GM18511 (cell line): ENCODE results near the gene KREMEN2.
"Not testable (repeated sequence)": the region's sequence is repeated elsewhere in the genome, so short reads cannot be mapped to it uniquely, and the experiment has no call there.

Source experiments
- ATAC-seq: cut with Tn5 transposase; IDR thresholded peaks from one replicate; pipeline ENCODE4 v1.9.1; 2021; ENCODE audit warnings: mild to moderate bottlenecking, moderate library complexity; ENCODE audit not compliant: unreplicated experiment

Gene KREMEN2, protein sequence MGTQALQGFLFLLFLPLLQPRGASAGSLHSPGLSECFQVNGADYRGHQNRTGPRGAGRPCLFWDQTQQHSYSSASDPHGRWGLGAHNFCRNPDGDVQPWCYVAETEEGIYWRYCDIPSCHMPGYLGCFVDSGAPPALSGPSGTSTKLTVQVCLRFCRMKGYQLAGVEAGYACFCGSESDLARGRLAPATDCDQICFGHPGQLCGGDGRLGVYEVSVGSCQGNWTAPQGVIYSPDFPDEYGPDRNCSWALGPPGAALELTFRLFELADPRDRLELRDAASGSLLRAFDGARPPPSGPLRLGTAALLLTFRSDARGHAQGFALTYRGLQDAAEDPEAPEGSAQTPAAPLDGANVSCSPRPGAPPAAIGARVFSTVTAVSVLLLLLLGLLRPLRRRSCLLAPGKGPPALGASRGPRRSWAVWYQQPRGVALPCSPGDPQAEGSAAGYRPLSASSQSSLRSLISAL

DNA sequence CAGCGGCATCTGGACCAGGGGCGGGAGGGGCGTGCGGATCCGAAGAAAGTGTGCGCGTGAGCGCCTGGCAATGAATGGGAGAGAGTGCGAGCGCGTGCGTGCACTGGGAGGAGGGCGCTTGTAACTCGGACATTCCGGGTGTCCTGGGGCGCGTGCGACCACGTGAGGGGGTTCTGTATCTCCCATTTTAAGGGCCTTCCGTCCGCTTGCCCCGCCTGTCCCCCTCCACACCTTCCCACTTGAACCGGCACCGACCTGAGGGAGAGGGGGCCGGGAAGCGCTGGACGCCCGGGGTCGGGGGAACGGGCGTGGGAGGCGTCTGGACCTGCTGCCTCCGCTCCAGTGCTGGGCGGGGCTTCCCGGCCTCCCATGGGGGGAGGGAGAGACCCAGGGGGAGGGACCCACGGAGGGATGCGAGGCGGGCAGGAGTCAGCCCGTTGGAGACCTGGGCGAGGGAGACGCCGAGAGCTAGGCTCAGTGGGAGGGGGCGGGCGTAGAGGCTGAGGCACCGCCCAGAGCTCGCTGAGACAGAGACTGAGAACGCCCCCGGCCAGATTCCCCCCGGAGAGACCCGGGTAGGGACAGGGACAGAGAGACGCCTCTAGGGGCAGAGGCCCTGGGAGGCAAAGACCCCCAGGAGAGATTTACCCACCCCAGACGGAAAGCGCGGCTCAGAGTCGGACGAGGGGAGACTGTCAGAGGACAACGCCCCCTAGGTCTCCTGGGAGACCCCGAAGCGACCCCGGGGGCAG lies at the start of gene KREMEN2:
Gene KREMEN2 (plus strand): TSS at position 553 of the 752 bp plus-strand sequence. CDS start 246 bp downstream, outside the sequence.
- no peak for ATAC-seq

DNA sequence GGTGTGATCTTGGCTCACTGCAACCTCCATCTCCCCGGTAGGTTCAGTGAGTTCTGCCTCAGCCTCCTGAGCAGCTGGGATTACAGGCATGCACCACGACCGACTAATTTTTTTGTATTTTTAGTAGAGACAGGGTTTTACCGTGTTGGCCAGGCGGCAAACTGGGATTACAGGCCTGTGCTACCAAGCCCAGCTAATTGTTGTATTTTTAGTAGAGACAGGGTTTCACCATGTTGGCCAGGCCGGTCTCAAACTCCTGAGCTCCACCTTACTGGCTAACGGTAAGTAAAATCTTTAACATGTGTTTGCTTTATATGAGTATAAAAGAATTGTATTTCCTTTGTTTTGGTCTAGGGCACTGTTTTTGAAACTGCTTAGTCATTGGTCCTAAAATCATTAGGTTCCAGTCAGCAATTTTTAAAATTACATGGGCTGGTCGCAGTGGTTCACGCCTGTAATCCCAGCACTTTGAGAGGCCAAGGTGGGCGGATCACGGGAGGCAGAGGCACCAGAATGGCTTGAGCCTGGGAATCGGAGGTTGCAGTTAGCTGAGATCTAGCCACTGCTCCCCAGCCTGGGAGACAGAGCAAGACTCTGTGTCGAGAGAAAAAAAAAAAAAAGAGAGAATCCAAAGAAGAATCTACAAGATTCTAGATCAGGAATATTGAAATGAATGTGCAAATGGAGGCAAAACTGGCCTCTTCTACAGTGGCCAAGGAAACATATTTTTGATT lies 48.7 kb upstream of the KREMEN2 start:
- ATAC-seq = no peak

DNA sequence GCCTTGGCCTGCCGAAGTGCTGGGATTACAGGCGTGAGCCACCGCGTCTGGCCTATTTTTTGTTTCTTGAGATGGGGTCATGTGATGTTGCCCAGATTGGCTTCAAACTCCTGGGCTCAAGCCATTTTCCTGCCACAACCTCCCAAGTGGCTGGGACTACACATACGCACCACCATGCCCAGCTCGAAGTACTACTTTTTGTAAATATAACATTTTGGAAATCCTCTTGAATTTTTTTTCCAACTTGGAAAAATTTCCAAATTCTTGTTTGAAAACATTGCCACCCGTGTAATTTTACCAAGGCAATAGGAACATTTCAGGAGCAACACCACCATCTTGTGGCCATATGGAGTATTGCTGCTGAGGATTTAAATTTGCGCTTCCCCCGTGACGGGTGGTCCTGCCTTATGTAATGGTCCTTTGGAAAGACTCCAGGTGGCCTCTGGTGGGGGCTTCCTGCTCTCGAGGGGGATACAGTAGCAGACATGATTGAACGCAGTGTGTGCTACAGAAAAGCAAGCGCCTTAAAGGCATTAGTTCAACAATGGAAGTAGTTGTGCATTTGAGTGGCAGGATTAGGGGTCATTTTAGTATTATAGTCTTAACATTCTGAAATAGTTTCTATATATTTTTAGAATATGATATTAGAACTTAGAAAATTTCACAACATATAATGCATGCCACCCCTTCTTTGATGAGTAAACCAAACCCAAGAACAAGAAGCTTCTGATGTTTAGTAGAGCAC lies 44.4 kb upstream of the KREMEN2 start:
- no peak for ATAC-seq

DNA sequence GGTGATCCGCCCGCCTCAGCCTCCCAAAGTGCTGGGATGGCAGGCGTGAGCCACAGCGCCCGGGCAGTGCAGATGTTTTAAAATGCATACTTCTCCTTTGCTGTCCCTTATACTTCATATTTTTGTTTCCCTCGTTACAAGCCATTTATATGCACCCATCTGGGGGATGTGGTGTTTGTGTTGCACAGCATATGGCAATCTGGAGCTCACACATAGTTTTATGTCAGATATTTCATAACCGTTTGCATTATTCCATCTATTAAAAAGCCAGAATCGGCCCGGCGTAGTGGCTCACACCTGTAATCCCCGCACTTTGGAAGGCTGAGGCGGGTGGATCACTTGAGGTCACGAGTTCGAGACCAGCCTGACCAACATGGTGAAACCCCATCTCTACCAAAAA lies 40.6 kb upstream of the KREMEN2 start:
- ATAC-seq = no peak

DNA sequence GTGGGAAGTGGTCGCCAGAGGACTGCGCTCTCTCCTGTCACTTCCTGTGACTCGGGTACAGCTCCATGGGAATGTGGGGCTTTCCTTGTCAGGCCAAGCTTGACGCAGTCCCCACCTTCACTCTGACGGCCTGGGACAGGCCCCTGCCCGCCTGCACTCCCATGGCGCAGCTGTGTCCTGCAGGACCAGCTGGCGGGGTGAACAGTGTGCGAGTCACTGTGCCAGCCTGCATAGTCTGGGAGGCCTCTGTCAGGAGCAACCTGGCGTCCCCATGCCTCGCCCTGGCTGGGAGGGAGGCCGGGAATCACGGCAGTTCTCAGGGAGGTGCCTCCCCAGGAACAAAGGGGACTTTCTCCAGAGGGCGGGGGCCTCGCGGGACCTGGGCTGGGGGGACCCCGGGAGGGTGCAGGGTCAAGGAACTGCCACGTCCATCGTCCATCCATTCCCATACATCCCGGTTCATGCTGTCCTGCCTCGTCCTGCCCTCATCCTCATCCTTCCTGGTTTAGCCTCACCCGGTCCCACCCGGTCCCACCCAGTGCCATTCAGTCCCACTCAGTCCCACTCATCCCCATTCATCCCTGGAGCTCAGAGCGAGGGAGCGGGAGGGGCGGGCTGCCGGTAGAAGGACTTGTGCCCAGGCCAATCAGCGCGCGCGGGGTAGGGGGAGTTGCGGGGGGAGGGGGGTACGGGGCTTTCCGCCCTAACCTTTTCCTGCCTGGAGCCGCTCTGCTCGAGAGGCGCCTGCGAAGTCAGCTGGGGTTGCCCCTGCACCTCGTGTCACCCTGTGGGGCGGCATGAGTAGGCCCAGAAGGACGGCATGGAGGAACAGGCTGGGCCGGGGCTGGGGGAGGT lies 38.9 kb upstream of the KREMEN2 start:
- ATAC-seq = no peak

DNA sequence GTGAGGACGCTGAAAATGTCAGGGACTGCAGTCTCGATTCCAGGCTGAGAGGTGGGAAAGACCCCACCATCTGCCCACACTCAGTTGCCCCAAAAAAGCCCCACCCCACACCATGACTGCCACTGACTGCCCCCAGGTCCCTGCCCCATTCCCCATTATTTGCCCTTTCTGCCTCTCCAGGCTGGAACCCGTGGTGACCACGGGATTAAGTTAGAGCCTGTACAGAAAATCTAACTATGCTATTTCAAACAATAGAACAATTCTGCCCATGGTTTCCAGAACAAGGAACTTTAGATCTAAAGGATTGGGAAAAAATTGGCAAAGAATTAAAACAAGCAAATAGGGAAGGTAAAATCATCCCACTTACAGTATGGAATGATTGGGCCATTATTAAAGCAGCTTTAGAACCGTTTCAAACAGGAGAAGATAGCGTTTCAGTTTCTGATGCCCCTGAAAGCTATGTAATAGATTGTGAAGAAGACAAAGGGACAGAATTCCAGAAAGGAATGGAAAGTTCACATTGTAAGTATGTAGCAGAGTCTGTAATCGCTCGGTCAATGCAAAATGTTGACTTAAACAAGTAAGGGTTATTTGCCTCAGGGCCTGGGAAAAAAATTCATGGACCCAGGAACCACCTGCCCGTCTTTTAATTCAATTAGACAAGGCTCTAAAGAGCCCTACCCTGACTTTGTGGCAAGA lies 38.0 kb upstream of the KREMEN2 start:
- no peak for ATAC-seq

DNA sequence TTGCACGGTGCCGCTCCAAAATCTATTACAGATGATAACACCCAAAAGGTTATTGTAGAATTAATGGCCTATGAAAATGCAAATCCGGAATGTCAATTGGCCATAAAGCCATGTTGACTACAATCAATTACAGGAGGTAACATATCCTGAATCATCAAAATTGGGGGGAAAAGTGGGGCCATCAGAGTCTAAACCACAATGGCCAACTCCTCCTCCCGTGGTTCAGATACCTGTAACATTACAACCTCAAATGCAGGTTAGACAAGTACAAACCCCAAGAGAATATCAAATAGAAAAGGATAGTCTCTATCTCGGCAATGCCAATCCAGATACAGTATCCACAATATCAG lies 37.5 kb upstream of the KREMEN2 start:
- no peak for ATAC-seq

DNA sequence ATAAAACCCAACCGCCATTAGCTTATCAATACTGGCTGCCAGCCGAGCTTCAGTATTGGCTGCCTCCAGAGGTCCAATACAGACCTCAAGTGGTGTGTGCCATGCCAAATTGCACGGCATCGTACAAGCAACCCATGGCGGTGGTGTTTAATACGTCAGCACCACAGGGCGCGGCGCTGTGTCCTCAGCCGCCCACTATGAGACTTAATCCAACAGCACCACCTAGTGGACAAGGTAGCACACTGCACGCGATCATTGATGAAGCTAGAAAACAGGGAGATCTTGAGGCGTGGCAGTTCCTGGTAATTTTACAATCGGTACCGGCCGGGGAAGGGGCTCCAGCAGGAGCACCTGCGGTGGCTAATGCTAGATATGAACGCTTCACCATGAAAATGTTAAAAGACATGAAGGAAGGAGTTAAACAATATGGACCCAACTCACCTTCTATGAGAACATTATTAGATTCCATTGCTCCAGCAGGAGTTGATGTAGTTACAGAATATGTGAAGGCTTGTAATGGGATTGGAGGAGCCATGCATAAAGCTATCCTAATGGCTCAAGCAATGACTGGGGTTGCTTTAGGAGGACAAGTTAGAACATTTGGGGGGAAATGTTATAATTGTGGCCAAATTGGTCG lies 36.9 kb upstream of the KREMEN2 start:
- no peak for ATAC-seq

DNA sequence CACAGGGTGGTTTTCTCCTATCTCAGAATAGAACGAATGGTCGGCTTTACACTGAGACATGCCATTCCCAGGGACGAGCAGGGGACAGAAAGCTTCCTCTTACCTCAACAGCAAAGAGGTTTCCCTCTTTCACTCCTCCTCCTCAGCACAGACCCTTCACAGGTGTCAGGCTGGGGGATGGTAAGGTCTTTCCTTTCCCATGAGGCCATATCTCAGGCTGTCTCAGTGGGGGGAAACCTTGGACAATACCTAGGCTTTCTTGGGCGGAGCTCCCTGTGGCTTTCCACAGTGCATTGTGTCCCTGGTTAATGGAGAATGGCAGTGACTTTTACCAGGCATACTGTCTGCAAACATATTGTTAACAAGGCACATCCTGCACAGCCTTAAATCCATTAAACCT lies 35.9 kb upstream of the KREMEN2 start:
- ATAC-seq = not testable (repeated sequence)

DNA sequence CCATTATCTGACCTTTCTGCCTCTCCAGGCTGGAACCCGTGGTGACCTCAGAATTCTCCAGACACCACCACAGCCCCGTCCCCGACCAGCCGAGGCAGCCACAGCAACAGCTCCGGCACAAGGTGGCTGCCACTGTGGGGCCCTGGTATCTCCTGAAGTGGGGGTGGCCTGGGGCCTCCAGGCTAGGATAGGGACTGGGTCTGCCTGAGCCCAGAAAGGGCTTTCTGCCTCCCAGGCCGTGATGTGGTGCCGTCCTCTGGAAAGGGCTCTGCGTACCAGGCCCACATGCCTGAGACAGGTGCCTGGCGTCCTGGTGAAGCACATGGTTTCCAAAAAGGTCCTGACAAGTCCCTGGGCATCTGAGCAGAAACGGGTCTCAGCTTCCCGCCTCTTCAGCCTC lies 35.3 kb upstream of the KREMEN2 start:
- ATAC-seq = no peak

DNA sequence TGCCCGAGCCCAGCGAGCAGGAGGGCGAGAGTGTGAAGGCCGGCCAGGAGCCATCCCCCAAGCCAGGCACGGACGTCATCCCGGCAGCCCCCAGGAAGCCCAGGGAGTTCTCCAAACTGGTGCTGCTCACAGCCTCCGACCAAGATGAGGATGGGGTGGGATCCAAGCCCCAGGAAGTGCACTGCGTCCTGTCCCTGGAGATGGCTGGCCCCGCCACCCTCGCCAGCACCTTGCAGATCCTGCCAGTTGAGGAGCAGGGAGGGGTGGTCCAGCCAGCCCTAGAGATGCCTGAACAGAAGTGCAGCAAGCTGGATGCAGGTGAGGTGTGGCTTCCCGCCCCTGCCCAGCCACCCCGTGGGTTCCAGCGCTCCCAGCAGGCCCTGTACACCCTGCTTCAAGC lies 34.4 kb upstream of the KREMEN2 start:
- ATAC-seq = no peak

DNA sequence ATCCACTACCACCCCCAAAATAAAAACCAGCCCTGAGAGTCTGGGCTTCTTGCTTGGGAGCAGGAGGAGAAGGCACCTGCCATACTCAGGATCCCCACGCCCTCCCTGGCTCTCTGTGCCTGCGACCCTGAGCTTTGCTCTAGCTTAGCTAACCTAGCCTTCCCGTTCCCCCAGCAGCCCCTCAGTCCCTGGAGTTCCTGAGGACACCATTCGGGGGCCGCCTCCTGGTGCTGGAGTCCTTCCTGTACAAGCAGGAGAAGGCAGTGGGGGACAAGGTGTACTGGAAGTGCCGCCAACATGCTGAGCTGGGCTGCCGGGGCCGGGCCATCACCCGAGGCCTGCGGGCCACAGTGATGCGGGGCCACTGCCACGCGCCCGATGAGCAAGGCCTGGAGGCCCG lies 33.8 kb upstream of the KREMEN2 start:
- no peak for ATAC-seq

DNA sequence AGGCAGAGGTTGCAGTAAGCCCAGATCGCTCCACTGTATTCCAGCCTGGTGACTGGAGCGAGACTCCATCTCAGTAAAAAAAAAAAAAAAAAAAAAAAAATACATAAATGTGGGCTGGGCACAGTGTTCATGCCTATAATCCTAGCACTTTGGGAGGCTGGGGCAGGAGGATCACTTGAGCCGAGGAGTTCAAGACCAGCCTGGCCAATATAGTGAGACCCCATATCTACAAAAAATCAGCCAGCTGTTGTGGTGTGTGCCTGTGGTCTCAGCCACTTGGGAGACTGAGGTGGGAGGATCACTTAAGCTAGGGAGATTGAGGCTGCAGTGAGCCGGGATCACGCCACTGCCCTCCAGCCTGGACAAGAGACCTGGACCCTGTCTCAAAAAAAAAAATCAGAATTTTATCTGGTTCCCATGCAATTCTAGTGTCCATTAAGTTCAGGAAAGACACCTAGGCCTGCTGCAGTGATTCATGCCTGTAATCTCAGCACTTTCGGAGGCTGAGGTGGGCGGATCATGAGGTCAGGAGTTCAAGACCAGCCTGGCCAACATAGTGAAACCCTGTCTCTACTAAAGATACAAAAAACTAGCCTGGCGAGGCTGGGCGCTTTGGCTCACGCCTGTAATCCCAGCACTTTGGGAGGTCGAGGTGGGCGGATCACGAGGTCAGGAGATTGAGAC lies 32.7 kb upstream of the KREMEN2 start:
- ATAC-seq = not testable (repeated sequence)

DNA sequence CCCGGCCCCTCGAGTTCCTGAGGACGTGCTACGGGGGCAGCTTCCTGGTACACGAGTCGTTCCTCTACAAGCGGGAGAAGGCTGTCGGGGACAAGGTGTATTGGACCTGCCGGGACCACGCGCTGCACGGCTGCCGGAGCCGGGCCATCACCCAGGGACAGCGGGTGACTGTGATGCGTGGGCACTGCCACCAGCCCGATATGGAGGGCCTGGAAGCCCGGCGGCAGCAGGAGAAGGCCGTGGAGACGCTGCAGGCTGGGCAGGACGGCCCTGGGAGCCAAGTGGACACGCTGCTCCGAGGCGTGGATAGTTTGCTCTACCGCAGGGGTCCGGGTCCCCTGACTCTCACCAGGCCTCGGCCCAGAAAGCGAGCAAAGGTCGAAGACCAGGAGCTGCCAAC lies 30.9 kb upstream of the KREMEN2 start:
- no peak for ATAC-seq

DNA sequence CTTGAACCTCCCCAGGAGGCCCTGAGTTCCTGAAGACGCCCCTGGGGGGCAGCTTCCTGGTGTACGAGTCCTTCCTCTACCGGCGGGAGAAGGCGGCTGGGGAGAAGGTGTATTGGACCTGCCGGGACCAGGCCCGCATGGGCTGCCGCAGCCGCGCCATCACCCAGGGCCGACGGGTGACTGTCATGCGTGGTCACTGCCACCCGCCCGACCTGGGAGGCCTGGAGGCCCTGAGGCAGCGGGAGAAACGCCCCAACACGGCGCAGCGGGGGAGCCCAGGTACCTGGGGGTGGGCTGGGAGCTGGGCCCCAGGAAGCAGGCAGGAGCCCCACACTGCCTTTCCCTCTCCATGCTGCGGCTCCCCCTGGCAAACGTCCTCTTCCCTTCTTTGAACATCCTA lies 30.4 kb upstream of the KREMEN2 start:
- no peak for ATAC-seq

DNA sequence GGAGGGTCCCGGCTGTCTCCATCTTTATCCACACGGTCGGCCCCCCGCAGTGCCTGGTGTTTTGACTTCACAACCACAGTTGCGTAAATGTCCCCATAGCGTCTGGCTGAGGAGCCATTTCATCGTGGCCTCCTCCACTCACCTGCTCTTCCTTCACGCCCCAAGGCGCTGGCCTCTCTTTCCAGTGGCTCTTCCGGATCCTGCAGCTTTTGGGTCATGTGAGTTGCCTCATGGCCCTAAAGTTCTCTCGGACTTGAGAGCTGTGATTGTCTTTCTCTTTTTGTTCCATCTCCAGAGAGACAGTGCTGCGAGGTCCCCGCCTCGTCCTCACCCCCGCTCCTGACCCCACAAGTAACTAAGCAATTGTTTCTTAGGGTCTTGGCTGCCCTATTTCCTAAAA lies 29.6 kb upstream of the KREMEN2 start:
- ATAC-seq = no peak

DNA sequence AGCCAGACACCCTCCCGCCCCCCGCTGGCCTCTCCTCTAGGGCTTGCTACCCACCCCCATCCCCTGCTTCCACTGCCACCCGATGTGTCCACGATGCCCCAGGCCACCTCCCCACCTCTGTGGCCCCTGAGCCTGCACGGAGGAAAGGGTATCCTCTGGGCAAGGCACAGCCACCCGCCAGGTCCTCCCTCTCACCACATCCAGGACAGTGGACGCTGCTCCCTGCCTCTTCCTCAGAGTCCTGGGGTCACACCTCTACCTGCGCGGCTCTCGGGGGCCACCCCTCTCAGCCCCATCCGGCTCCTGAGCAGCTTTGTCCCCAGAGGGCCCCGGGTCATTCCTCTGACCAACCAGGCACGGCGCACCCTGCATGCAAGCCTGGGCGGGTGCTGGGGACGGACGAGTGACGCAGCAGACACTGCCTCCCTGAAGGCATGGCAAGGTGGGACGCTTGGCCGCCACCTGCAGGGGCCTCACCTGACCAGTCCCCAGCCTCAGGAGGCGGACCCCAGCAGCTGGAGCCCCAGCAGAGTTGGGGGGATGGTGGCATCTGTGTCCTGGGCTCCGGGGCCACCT lies 27.6 kb upstream of the KREMEN2 start:
- no peak for ATAC-seq

DNA sequence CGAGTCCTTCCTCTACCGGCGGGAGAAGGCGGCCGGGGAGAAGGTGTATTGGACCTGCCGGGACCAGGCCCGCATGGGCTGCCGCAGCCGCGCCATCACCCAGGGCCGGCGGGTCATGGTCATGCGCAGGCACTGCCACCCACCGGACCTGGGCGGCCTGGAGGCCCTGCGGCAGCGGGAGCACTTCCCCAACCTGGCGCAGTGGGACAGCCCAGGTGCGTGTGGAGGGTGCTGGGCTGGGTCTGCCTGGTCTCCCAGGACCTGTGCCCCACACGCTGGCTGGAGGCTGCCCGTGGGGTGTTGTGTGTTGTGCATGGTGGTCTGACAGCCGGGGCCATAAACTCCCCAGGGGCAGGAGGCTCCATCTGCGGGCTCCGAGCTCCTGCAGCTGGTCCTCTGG lies 26.9 kb upstream of the KREMEN2 start:
- ATAC-seq = no peak
